ENCODE results near the gene CLBA1.

- TF ChIP-seq, protein P1, sequence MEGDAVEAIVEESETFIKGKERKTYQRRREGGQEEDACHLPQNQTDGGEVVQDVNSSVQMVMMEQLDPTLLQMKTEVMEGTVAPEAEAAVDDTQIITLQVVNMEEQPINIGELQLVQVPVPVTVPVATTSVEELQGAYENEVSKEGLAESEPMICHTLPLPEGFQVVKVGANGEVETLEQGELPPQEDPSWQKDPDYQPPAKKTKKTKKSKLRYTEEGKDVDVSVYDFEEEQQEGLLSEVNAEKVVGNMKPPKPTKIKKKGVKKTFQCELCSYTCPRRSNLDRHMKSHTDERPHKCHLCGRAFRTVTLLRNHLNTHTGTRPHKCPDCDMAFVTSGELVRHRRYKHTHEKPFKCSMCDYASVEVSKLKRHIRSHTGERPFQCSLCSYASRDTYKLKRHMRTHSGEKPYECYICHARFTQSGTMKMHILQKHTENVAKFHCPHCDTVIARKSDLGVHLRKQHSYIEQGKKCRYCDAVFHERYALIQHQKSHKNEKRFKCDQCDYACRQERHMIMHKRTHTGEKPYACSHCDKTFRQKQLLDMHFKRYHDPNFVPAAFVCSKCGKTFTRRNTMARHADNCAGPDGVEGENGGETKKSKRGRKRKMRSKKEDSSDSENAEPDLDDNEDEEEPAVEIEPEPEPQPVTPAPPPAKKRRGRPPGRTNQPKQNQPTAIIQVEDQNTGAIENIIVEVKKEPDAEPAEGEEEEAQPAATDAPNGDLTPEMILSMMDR (conservative IDR thresholded peaks at IDR 0.05; ENCODE audit: low read depth, low read length) = no peak
- no peak for TF ChIP-seq EZH2 (IDR thresholded peaks at IDR 0.05; ENCODE audit: borderline replicate concordance, low read depth, low read length, poor library complexity, severe bottlenecking)
These were observed 46.6 kb upstream of the CLBA1 start for GRCh38 chr14:104938960-104939359.

Data from A673 (cell line).